PC-9 (cell line): Measurements from ENCODE around the gene RDH16. TPM values are rescaled to one million over a fixed set of nuclear protein-coding genes. Genes with fewer than 3 reads are reported as not detected.

Source experiments
- BruUV-seq: library from RNA; stranded (reverse); fragments of 400-500 nt; replicated peaks from 2 replicates; lab custom pipeline; 2021; lab: Mats Ljungman, UMichigan
- CTCF ChIA-PET: fragments of 300-600 bp; sonication (Branson Sonifier 250); formaldehyde crosslinking; loops from one replicate; lab custom pipeline; 2022; ENCODE audit warnings: antibody characterized with exemption; lab: Charles Lee
- POLR2A ChIA-PET: fragments of 300-600 bp; sonication (Branson Sonifier 250); formaldehyde crosslinking; loops from one replicate; lab custom pipeline; 2022; ENCODE audit warnings: antibody characterized with exemption; ENCODE audit not compliant: unreplicated experiment; lab: Charles Lee
- DNase-seq, 2 experiments: peaks; one replicate each; pipeline versions ENCODE4 v3.0.0 to v3.0.0-alpha.2; 2015 to 2022; ENCODE audit warnings: mixed read lengths in 1 of 2
- H2AFZ ChIP-seq: fragments of 200-600 bp; sonication (generic); 2 replicates; pipeline ENCODE4 v1.8.1; 2017; ENCODE audit warnings: antibody characterized with exemption
- H3F3A ChIP-seq: fragments of 200-600 bp; sonication (generic); 2 replicates; pipeline ENCODE4 v1.8.1; 2017; ENCODE audit warnings: antibody characterized with exemption, mild to moderate bottlenecking, low read depth; ENCODE audit not compliant: insufficient read depth
- H3K27ac ChIP-seq: fragments of 200-600 bp; sonication (generic); 2 replicates; pipeline ENCODE4 v1.6.1; 2016; ENCODE audit warnings: mixed run types
- H3K27me3 ChIP-seq: fragments of 200-600 bp; sonication (generic); 2 replicates; pipeline ENCODE4 v1.6.1; 2016; ENCODE audit warnings: low read depth, mixed run types; ENCODE audit not compliant: insufficient read depth
- H3K36me3 ChIP-seq: fragments of 200-600 bp; sonication (generic); 2 replicates; pipeline ENCODE4 v1.6.1; 2016; ENCODE audit warnings: low read depth, mixed run types
- H3K4me1 ChIP-seq: fragments of 200-600 bp; sonication (generic); replicated peaks from 2 replicates; pipeline ENCODE4 v1.6.1; 2016; ENCODE audit warnings: mixed run types; ENCODE audit not compliant: insufficient read depth
- H3K4me2 ChIP-seq: fragments of 200-600 bp; sonication (generic); 2 replicates; pipeline ENCODE4 v1.6.1; 2017; ENCODE audit warnings: mixed run types
- H3K4me3 ChIP-seq: fragments of 200-600 bp; sonication (generic); 2 replicates; pipeline ENCODE4 v1.6.1; 2016; ENCODE audit warnings: mixed run types
- H3K79me2 ChIP-seq: fragments of 200-600 bp; sonication (generic); 2 replicates; pipeline ENCODE4 v1.6.1; 2017; ENCODE audit warnings: low read depth, mixed run types
- H3K9me2 ChIP-seq: fragments of 200-600 bp; sonication (generic); 2 replicates; pipeline ENCODE4 v1.8.1; 2017; ENCODE audit warnings: mild to moderate bottlenecking; ENCODE audit not compliant: insufficient read depth
- H3K9me3 ChIP-seq: fragments of 200-600 bp; sonication (generic); 2 replicates; pipeline ENCODE4 v1.8.1; 2016; ENCODE audit warnings: low read depth; ENCODE audit not compliant: insufficient read depth
- H4K20me1 ChIP-seq: fragments of 200-600 bp; sonication (generic); 2 replicates; pipeline ENCODE4 v1.8.1; 2017; ENCODE audit not compliant: insufficient read depth
- CTCF ChIP-seq: fragments of 200-600 bp; sonication (generic); conservative IDR thresholded peaks from 2 replicates; pipeline ENCODE4 v1.6.1; 2017; ENCODE audit warnings: mixed run types, antibody characterized with exemption, mild to moderate bottlenecking, moderate library complexity
- EZH2 ChIP-seq: fragments of 200-600 bp; sonication (generic); IDR thresholded peaks from 2 replicates; pipeline ENCODE4 v1.8.0; 2017; ENCODE audit warnings: antibody characterized with exemption, low read depth
- intact Hi-C: fragments of 100-400 bp; cut with micrococcal nuclease; formaldehyde crosslinking; loops from one replicate; pipeline ENCODE4 v1.10.0; 2022; ENCODE audit not compliant: unreplicated experiment
- total RNA-seq: library from RNA; stranded (reverse); gene quantifications from 2 replicates; pipeline ENCODE4 v1.2.3, GENCODE V29; 2021

The RDH16 gene
- total RNA-seq, 1 experiment from 2014 or later: 0.79 TPM

GRCh38 chr12:57001448-57001906 lies 44.1 kb upstream of the RDH16 start:
- CTCF ChIA-PET: interaction anchor here (0.6 to 1.2 kb wide), 7 partner anchors 14 to 365 kb away, joined by 3 to 9 read pairs (median 4); partner anchors contain the start of genes NEMP1 and STAT6

GRCh38 chr12:57000393-57000792 lies 43.0 kb upstream of the RDH16 start:
- no TSS peak for BruUV-seq
- Histone ChIP-seq H3K4me2 (no peak overlapping the region), H3K79me2 (peaks cover 21% of the 10 kb centered on the region), H3K9me3 (no peaks in the 10 kb centered on the region), H3K9me2 (no peaks in the 10 kb centered on the region), H2AFZ (no peak overlapping the region), H3F3A (0 out of 2 replicates have a peak, but pooled peaks cover 6% of the 10 kb centered on the region), H3K27me3 (no peaks in the 10 kb centered on the region), H4K20me1 (peaks cover 11% of the 10 kb centered on the region; the same call in 1 of the 2 replicates), H3K4me1 (peaks cover 5% of the 10 kb centered on the region), H3K4me3 (no peak overlapping the region), H3K36me3 (0 out of 2 replicates have a peak, but pooled peaks cover 8% of the 10 kb centered on the region), H3K27ac (no peak overlapping the region)
- intact Hi-C loops: loop anchor here (2.0 to 10.0 kb wide), 3 partner anchors 244 to 486 kb away; partner anchors contain the start of gene BAZ2A
- ChIA-PET POLR2A (no interaction called here), CTCF (no interaction called here)
- TF ChIP-seq EZH2 (no peak), CTCF (no peak)
- no peak for DNase-seq

More at GRCh38 chr12:57001448-57001906, 44.1 kb upstream of the RDH16 start:
- peak in 1 of 2 experiments; percentile 67 for DNase-seq
- Histone ChIP-seq H3K4me2 (no peak overlapping the region), H3K36me3 (0 out of 2 replicates have a peak, but pooled peaks cover 8% of the 10 kb centered on the region), H3K9me3 (no peaks in the 10 kb centered on the region), H3K79me2 (peaks cover 27% of the 10 kb centered on the region), H3K4me3 (no peak overlapping the region), H3F3A (0 out of 2 replicates have a peak, but pooled peaks cover 6% of the 10 kb centered on the region), H3K27ac (no peak overlapping the region), H2AFZ (no peak overlapping the region), H4K20me1 (peaks cover 11% of the 10 kb centered on the region; the same call in 1 of the 2 replicates), H3K4me1 (peaks cover 7% of the 10 kb centered on the region), H3K9me2 (no peaks in the 10 kb centered on the region), H3K27me3 (no peaks in the 10 kb centered on the region)
- intact Hi-C loops: loop anchor here (1.0 to 10.0 kb wide), 4 partner anchors 161 to 487 kb away; partner anchors contain the start of gene BAZ2A
- TF ChIP-seq EZH2 (no peak), CTCF (peak; percentile 77)
- POLR2A ChIA-PET: interaction anchor here (0.6 kb wide), 2 partner anchors 364 to 534 kb away, joined by 3 to 10 read pairs; no protein-coding TSS in a partner anchor
- BruUV-seq: no TSS peak

- intact Hi-C loops: no loop called here
- Histone ChIP-seq H3K36me3 (0 out of 2 replicates have a peak, but pooled peaks cover 8% of the 10 kb centered on the region), H3K4me3 (no peak overlapping the region), H3K27ac (no peak overlapping the region), H3K9me2 (no peaks in the 10 kb centered on the region), H4K20me1 (peaks cover 11% of the 10 kb centered on the region; the same call in 1 of the 2 replicates), H3K9me3 (no peaks in the 10 kb centered on the region), H3K27me3 (no peaks in the 10 kb centered on the region), H3K4me1 (no peaks in the 10 kb centered on the region), H3K79me2 (peaks cover 11% of the 10 kb centered on the region; the same call in 1 of the 2 replicates), H2AFZ (no peak overlapping the region), H3K4me2 (no peak overlapping the region), H3F3A (0 out of 2 replicates have a peak, but pooled peaks cover 6% of the 10 kb centered on the region)
- ChIA-PET POLR2A (interaction anchor here (0.7 kb wide), 1 partner anchor 274 kb away, joined by 3 read pairs; the partner anchor contains the start of gene NACA), CTCF (interaction anchor here (0.5 kb wide), 1 partner anchor 664 kb away, joined by 11 read pairs; no protein-coding TSS in a partner anchor)
- no peak for DNase-seq
- BruUV-seq: no TSS peak
- TF ChIP-seq CTCF: no peak
Measured at GRCh38 chr12:56999456-56999855, 42.0 kb upstream of the RDH16 start.
